ENCODE data around the gene GPLD1.
"Not testable (repeated sequence)": the region's sequence is repeated elsewhere in the genome, so short reads cannot be mapped to it uniquely, and the experiment has no call there.

The GPLD1 gene

DNA sequence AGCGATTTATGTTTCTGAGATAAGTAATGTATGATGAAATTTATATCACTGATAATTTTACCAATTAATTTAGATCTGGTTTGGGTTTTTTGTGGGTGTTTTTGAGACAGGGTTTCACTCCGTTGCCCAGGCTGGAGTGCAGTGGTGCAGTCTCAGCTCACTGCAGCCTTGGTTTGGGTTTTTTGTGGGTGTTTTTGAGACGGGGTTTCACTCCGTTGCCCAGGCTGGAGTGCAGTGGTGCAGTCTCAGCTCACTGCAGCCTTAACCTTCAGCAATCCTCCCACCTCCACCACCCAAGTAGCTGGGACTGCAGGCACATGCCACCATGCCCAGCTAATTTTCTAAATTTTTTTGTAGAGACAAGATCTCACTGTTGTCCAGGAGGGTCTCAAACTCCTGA, 73.6 kb downstream of the GPLD1 start:
- DNase-seq (ENCODE audit: low read depth in 2 of 2, low spot score in 1 of 2), result no peak

DNA sequence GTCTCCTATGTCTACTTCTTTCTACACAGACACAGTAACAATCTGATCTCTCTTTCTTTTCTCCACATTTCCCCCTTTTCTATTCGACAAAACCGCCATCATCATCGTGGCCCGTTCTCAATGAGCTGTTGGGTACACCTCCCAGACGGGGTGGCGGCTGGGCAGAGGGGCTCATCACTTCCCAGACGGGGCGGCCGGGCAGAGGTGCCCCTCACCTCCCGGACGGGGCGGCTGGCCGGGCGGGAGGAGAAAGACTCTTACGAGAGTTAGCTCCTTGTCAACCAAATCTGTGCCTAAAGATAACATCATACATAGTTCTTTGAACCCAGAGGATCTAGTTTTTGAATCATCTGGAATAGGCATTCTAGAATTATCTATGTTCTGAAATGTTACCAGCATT, 74.8 kb downstream of the GPLD1 start:
- not testable (repeated sequence) for DNase-seq (ENCODE audit: low read depth in 2 of 2, low spot score in 1 of 2)

DNA sequence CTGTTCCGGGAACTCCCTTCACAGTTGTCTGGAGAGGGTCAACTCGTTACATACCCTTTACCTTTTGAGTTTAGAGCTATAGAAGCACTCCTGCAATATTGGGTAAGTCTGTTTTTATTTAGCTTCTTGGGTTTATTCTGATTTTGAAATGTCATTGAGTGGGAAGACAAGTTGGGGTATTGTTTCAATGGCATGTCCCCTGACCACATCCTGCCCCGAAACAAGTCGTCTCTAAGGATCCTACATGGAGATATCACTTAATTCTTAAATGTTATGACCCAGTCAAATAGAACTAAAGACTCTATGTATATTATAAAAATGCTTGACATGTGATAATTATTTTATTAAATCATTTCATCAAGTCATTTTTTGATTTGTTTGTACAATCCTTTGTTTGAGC, 77.1 kb downstream of the GPLD1 start:
- no peak for DNase-seq (ENCODE audit: low read depth in 2 of 2, low spot score in 1 of 2)

DNA sequence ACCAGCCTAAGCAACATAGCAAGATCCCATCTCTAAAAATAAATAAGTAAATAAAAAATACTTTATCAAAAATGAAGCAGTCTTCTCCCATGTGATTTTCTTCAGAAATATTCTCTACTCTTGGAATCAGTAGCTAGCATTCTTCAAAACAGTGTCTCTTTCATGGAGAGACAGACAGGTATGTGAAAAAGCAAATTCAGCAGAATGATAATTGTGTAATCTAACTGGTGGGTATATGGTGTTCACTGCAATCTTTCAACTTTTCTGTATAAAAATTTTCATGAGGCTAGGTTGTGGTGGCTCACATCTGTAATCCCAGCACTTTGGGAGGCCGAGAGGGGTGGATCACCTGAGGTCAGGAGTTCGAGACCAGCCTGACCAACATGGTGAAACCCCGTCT, 78.8 kb downstream of the GPLD1 start:
- DNase-seq (ENCODE audit: low read depth in 2 of 2, low spot score in 1 of 2), result no peak

DNA sequence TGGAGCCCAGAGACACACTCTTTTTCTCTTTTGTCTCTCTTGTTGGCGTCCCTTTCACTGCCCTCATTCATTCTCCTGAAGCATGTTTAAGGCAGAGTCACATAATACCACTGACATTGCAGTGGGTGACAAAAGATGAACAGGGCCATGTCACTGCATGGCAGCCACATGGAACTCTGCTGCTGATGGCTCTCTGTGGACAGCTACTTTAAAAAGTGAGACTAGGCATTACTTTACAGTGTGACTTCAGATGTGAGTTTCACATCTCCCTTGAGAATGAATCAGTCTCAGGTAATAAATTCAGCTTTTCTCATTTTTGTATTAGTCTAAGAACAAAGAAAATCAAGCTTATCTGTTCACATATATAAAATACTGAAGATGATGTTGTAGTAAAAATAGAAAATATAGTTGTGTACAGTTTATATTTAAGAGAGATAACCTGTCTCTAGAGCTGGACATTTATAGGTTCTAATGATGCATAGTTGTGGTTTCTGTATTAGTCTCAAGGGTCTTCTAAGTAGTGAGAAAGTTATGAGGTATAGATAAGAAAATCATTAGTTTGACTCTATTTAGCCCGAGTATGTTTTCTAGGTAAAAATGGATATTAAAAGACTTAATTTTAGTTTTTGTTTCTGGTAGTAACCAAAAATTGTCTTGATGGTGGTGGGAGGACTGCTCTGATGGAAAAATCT, 80.5 kb downstream of the GPLD1 start:
- no peak for DNase-seq (ENCODE audit: low read depth in 2 of 2, low spot score in 1 of 2)

DNA sequence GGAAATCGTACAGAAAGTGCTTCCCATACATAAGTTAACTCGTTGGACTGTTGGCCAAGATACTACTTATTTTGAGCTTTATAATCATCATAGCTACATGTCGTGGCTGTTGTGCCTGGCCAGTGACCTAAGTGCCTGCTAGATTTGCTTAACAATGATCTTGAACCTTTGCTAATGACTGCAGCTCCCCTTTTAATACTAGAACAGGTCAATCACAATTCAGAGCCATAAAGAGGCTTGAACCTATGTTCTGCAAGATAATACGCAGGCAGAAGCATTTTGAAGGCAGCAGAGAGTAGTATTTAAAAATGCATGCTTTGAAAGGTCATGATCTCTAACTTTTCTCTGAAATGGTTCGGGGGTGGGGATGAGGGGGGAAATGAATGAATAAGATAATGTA, 84.1 kb downstream of the GPLD1 start:
- DNase-seq (ENCODE audit: low read depth in 2 of 2, low spot score in 1 of 2), result no peak

DNA sequence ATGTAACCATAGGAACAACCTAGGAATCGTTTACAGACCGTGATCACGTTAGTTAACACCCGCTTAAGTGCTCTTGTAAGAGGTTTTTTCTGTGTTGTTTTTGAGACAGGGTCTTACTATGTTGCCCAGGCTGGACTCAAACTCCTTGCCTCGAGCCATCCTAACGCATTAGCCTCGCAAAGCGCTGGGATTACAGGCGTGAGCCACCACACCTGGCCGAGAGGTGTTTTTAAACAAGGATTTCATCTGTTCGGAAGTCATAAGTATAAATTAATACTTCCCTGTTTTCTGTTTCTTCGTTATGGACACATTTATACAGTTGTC, 85.9 kb downstream of the GPLD1 start:
- DNase-seq (ENCODE audit: low read depth in 2 of 2, low spot score in 1 of 2), result no peak

DNA sequence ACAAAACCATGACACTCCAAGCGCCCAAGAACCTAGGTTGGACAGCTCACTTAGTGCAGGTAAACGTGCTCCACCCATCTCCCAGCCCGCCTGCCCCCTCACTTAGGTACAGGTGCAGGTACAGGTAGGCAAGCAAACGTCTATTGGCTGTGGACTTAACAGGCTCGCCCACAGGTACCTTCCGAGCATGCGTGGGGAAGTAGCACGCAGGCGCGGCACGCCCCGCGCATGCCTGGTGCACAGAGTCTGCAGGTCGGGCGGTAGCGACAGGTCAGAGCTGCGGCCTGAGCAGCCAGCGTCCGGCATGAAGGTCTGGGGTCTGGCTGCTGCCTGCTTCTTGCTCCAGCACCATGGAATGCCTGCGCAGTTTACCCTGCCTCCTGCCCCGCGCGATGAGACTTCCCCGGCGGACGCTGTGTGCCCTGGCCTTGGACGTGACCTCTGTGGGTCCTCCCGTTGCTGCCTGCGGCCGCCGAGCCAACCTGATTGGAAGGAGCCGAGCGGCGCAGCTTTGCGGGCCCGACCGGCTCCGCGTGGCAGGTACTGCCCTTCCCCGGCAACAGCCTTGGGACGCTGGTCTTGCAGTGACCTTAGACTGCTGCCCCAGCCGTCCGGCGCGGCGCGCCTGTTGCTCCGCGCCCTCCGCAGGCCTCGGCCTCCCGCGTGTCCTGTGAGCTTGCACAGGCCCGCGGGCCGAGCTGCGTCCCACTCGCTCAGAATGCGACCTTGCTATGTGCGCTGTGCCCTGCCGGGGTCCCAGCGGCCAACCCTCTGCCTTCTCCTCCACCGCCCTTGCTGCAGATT, 86.5 kb downstream of the GPLD1 start, which contains the start of gene MRS2:
MRS2 (plus strand) TSS at position 240 of the 804 bp plus-strand sequence; CDS start at position 351, 111 bp downstream.
- peak; percentile 48 to 63 for DNase-seq (ENCODE audit: low read depth in 2 of 2, low spot score in 1 of 2)

DNA sequence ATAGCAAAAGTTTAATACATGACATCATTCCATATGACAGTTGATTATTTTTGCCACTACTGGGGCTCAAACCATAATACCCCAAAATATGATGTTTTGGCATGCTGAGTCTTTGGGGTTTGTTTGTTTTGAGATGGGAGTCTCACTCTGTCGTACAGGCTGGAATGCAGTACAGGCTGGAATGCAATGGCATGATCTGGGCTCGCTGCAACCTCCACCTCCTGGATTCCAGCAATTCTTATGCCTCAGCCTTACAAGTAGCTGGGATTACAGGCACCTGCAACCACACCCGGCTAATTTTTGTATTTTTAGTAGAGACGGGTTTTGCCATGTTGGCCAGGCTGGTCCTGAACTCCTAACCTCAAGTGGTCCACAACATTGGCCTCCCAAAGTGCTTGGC, 87.9 kb downstream of the GPLD1 start:
- DNase-seq (ENCODE audit: low read depth in 2 of 2, low spot score in 1 of 2), result no peak

DNA sequence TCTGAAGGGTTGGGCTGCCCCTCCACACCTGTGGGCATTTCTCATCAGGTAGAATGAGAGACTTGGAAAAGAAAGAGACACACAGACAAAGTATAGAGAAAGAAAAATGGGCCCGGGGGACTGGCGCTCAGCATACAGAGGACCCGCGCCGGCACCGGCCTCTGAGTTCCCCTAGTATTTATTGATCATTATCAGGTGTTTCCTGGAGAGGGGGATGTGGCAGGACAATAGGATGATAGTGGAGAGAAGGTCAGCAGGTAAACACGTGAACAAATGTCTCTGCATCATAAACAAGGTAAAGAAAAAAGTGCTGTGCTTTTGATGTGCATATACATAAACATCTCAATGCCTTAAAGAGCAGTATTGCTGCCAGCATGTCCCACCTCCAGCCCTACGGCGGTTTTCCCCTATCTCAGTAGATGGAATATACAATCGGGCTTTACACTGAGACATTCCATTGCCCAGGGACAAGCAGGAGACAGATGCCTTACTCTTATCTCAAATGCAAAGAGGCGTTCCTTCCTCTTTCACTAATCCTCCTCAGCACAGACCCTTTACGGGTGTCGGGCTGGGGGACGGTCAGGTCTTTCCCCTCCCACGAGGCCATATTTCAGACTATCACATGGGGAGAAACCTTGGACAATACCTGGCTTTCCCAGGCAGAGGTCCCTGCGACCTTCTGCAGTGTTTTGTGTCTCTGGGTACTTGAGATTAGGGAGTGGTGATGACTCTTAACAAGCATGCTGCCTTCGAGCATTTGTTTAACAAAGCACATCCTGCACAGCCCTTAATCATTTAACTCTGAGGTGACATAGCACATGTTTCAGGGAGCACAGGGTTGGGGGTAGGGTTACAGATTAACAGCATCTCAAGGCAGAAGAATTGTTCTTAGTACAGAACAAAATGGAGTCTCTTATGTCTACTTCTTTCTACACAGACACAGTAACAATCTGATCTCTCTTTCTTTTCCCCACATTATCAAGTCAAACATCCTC, 89.0 kb downstream of the GPLD1 start:
- not testable (repeated sequence) for DNase-seq (ENCODE audit: low read depth in 2 of 2, low spot score in 1 of 2)

DNA sequence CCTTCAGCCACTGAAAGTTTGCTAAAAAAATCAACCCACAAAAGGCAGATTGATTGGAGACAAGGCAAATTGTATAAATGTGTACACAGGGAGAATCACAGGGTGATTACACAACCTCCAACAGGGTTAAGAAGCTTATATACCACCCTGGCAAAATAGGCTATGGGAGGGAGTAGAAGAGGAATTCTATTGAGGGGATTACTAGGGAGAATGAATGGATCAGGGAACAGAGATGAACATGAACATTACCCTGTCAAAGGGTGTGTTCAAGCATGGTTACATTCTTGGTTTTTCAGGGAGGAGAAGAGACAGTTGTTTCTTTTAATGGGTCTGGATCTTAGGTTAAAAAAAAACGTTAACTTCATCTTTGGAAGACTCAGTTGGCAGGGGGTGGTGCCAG, 91.7 kb downstream of the GPLD1 start:
- DNase-seq (ENCODE audit: low read depth in 2 of 2, low spot score in 1 of 2), result no peak

DNA sequence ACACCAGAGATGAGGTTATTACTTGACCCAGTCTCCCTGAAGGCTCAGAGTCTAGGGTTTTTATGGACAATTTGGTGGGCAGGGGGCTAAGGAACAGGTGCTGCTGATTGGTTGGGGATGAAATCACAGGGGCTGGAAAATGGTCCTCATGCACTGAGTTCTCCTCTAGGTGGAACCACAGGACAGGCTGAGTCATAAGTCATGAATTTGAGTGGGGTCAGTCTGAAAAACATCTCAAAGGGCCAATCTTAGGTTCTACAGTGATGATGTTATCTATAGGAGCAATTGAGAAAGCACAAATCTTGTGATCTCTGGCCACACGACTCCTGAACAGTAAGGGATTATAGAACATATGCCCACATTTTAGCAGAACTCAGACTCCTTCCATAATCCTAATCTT, 92.6 kb downstream of the GPLD1 start:
- no peak for DNase-seq (ENCODE audit: low read depth in 2 of 2, low spot score in 1 of 2)

DNA sequence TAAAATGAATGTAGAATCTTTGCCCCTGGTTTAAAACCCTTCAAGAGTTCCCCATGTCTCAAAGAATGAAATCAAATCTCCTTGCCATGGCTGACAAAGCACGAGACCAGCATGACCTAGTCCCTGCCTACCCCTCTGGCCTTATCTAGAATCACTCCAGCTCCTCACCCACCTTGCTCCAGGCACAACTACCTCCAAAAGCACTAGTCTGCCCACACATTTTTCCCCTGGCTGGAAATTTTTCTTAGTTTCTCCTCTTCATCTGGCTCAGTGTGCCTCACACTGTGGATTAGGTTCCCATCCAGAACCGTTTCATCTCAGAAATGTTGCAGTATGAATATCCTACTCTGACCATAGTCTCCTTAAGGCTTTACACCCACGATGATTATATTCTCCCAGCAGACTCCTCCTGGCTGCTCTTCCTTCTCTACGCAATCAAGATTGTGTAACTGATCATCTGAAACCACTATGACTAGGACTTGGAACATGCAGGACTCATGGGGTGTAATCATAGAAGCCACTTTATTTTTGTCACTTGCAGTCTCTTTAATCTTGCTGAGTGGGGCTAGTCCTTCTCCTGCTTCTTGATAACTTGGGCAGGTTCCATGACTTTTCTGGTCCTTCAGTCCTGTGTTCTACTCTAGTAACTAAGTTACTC, 94.5 kb downstream of the GPLD1 start:
- no peak for DNase-seq (ENCODE audit: low read depth in 2 of 2, low spot score in 1 of 2)

DNA sequence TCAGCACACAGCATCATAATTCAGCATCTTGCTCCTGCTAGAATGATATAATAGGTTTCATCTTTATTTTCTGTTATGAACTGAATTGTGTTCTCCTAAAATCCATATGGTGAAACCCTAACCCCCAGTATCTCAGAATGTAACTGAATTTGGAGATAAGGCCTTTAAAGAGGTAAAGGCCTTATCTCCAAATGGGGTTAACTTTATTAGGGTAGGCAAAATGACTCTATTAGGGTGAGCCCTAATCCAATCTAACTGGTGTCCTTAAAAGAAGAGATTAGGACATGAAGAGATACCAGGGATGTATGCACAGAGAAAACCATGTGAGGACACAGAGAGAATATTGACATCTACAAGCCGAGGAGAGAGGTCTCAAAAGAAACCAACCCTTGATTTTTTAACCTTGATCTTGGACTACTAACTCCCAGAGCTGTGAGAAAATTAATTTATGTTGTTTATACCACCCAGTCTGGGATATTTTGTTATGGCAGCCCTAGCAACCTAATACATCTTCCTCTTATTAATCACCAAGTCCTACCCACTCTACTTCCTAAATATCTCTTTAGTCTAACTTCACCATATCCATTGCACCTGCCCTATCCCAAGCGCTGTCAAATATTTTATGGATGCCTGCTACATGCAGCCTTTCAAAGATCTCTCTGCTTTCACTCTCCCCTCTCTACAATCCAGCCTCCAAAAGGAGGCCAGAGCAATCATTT, 95.2 kb downstream of the GPLD1 start:
- no peak for DNase-seq (ENCODE audit: low read depth in 2 of 2, low spot score in 1 of 2)

DNA sequence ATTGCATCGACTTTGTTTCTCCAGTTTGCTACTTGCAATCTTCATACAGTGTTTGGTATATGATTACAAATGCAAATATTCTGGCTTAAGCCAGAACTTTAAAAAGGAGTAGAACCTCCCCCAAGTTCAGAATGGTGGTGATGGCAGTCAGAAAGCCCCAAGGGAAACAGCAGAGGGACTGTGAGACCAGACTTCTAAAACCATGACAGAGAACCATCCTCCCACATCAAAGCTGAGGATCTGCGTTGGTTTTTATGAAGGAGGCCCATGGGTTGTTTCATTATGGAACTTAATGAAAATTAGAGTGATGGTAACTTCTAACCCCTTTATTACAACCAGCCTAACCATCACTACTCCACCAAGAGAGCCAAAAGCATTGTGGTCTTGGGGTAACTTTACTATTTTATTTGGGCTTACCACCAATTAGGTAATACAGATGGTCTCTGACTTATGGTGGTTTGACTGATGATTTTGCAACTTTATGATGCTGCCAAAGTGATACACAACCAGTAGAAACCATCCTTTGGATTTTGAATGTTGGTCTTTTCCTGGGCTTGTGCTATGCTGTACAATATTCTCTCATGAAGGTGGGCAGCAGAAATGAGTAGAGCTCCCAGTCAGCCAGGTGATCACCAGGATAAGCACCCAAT, 97.5 kb downstream of the GPLD1 start:
- no peak for DNase-seq (ENCODE audit: low read depth in 2 of 2, low spot score in 1 of 2)

DNA sequence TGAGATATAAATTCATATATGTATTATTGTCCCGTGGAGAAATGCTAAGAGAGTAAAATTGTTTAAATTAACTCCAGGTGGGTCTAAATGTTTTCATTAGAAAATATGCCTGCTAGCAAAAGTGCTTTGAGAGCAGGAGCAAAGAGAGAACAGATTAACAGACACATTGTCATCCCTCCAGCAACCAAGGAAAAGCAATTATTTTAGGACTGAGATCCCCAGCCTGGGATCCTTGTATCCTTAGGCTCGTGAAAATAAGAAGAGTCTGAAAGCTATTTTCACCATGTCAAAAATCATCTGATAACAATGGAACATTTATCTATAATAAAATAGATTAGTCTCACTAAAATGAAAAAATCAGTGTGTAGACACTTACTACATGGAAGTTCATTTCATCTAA, 98.2 kb downstream of the GPLD1 start:
- DNase-seq (ENCODE audit: low read depth in 2 of 2, low spot score in 1 of 2), result no peak

DNA sequence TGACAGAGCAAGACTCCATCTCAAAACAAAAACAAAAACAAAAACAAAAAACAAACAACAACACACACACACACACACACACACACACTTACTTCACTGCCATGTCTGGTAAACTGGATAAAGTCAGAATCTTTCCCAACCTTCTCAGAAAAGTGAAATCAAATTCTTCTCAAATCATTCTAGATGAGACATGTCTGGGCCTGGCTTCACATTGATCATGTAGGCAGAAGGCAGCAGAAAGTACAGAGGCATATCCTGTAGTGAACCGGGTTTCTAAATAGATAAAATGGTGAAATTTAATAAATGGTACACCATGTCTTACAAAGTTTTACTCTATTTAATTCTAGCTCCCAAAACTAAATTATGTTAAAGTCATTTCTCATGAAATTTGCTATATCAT, 101.6 kb downstream of the GPLD1 start:
- no peak for DNase-seq (ENCODE audit: low read depth in 2 of 2, low spot score in 1 of 2)

DNA sequence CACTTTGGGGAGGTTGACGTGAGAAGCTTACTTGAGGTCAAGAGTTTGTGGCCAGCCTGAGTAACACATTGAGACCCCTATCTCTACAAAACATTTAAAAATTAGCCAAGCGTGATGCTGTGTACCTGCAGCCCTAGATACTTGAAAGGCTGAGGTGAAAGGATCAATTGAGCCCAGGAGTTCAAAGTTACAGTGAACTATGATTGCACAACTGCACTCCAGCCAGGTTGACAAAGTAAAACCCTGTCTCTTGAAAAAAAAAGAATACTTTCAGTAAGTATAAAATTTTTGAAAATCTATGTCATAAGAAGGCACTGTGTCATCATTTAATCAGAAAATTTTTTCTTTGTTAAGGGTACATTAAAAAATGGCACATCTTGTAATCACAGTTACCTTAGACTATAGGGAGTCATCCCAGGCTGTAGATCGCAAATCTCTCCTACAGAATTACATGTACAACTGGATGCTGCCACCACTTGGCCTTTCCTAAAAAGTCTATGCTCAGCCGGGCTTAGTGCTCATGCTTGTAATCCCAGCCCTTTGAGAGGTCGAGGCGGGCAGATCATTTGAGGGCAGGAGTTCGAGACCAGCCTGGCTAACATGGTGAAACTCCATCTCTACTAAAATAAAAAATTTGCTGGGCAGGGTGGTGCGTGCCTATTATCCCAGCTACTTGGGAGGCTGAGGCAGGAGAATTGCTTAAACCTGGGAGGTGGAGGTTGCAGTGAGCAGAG, 103.7 kb downstream of the GPLD1 start:
- no peak for DNase-seq (ENCODE audit: low read depth in 2 of 2, low spot score in 1 of 2)

Data from stimulated activated CD8-positive, alpha-beta memory T cell treated with anti-CD3 and anti-CD28 coated beads, Interleukin-4, amount 100 ng/mL, for 4 hours (primary cell).